Neural cell (in vitro differentiated cells): Measurements from ENCODE around the gene LPP. TPM values are rescaled to one million over a fixed set of nuclear protein-coding genes. Genes with fewer than 3 reads are reported as not detected.

Experiments used
- H2AFZ ChIP-seq: fragments of 200-600, 300-800 bp; sonication (generic), shearing (Covaris generic); 2 replicates; pipeline ENCODE4 v1.6.0; 2014; ENCODE audit warnings: low read depth, mild to moderate bottlenecking, antibody characterized with exemption, low read length, moderate library complexity
- H3F3A ChIP-seq: fragments of 200-600 bp; shearing (Covaris generic); 2 replicates; pipeline ENCODE4 v1.6.1; 2016; ENCODE audit warnings: mild to moderate bottlenecking, moderate library complexity, mixed read lengths, antibody characterized with exemption, low read length; ENCODE audit not compliant: insufficient read depth, poor library complexity, severe bottlenecking
- H3K27ac ChIP-seq: fragments of 200-600, 300-800 bp; sonication (generic), shearing (Covaris generic); 2 replicates; pipeline ENCODE4 v1.5.1; 2014; ENCODE audit warnings: mild to moderate bottlenecking, low read length, moderate library complexity
- H3K27me3 ChIP-seq: fragments of 300-800, 200-600 bp; sonication (generic), shearing (Covaris generic); 2 replicates; pipeline ENCODE4 v1.6.0; 2014; ENCODE audit warnings: mild to moderate bottlenecking, low read depth, low read length, moderate library complexity; ENCODE audit not compliant: insufficient read depth
- H3K36me3 ChIP-seq: fragments of 300-800, 200-600 bp; sonication (generic), shearing (Covaris generic); 2 replicates; pipeline ENCODE4 v1.5.1; 2014; ENCODE audit warnings: mild to moderate bottlenecking, antibody characterized with exemption, low read length, moderate library complexity; ENCODE audit not compliant: insufficient read depth
- H3K4me2 ChIP-seq: fragments of 300-800, 200-600 bp; sonication (generic), shearing (Covaris generic); 2 replicates; pipeline ENCODE4 v1.6.0; 2014; ENCODE audit warnings: mild to moderate bottlenecking, low read length
- H3K4me3 ChIP-seq: fragments of 300-800, 200-600 bp; sonication (generic), shearing (Covaris generic); 2 replicates; pipeline ENCODE4 v1.5.1; 2014; ENCODE audit warnings: mild to moderate bottlenecking, low read length, moderate library complexity
- H3K79me2 ChIP-seq: fragments of 200-600 bp; shearing (Covaris generic); replicated peaks from 2 replicates; pipeline ENCODE4 v1.6.0; 2014; ENCODE audit warnings: mild to moderate bottlenecking, low read length, moderate library complexity; ENCODE audit not compliant: insufficient read depth
- H3K9ac ChIP-seq: fragments of 300-800, 200-600 bp; sonication (generic), shearing (Covaris generic); 2 replicates; pipeline ENCODE4 v1.6.1; 2016; ENCODE audit warnings: mild to moderate bottlenecking, low read length, mixed read lengths
- H3K9me2 ChIP-seq: fragments of 200-600 bp; shearing (Covaris generic); 2 replicates; pipeline ENCODE4 v1.6.1; 2016; ENCODE audit warnings: mild to moderate bottlenecking, low read length, mixed read lengths; ENCODE audit not compliant: insufficient read depth
- H3K9me3 ChIP-seq: fragments of 200-600, 300-800 bp; sonication (generic), shearing (Covaris generic); 2 replicates; pipeline ENCODE4 v1.6.1; 2016; ENCODE audit warnings: mild to moderate bottlenecking, mixed run types, low read length, moderate library complexity, mixed read lengths
- H4K20me1 ChIP-seq: fragments of 200-600 bp; shearing (Covaris generic); 2 replicates; pipeline ENCODE4 v1.6.1; 2016; ENCODE audit warnings: mild to moderate bottlenecking, mixed run types; ENCODE audit not compliant: insufficient read depth
- EP300 ChIP-seq: fragments of 450-650 bp; conservative IDR thresholded peaks from 2 replicates; pipeline ENCODE4 v1.6.1; 2014; ENCODE audit warnings: antibody characterized with exemption, mild to moderate bottlenecking, moderate library complexity; ENCODE audit not compliant: poor library complexity, severe bottlenecking
- EZH2 ChIP-seq: fragments of 200-600, 300-800 bp; shearing (Covaris generic), sonication (generic); IDR thresholded peaks from 2 replicates; pipeline ENCODE4 v1.6.1; 2014; ENCODE audit warnings: antibody characterized with exemption, low read length, borderline replicate concordance, mild to moderate bottlenecking; ENCODE audit not compliant: insufficient read depth, poor library complexity, severe bottlenecking
- MXI1 ChIP-seq: fragments of 450-650 bp; conservative IDR thresholded peaks from 2 replicates; pipeline ENCODE4 v1.6.1; 2014; ENCODE audit warnings: antibody characterized with exemption, mild to moderate bottlenecking; ENCODE audit not compliant: poor library complexity, severe bottlenecking
- POLR2AphosphoS5 ChIP-seq: IDR thresholded peaks from 2 replicates; pipeline ENCODE4 v1.6.1; 2012
- RAD21 ChIP-seq: fragments of 450-650 bp; conservative IDR thresholded peaks from 2 replicates; pipeline ENCODE4 v1.6.1; 2014; ENCODE audit warnings: antibody characterized with exemption, mild to moderate bottlenecking, moderate library complexity
- SMC3 ChIP-seq: fragments of 450-650 bp; conservative IDR thresholded peaks from 2 replicates; pipeline ENCODE4 v1.6.1; 2014; ENCODE audit warnings: antibody characterized with exemption, mild to moderate bottlenecking, moderate library complexity; ENCODE audit not compliant: poor library complexity
- TAF1 ChIP-seq: IDR thresholded peaks from 2 replicates; pipeline ENCODE4 v1.6.1; 2012; ENCODE audit warnings: low read depth
- polyA plus RNA-seq: library from polyadenylated mRNA; depleted of rRNA; stranded (reverse); fragments of >200 nt; gene quantifications from 2 replicates; pipeline ENCODE4 v1.2.3, GENCODE V29; 2014
- TF ChIP-seq, protein P1 (sequence below): fragments of 450-650 bp; IDR thresholded peaks from 2 replicates; pipeline ENCODE4 v1.5.1; 2014; ENCODE audit warnings: antibody characterized with exemption, mild to moderate bottlenecking, moderate library complexity; ENCODE audit not compliant: poor library complexity, severe bottlenecking
- TF ChIP-seq, protein P2 (sequence below): IDR thresholded peaks from 2 replicates; pipeline ENCODE4 v1.6.1; 2012; ENCODE audit warnings: borderline replicate concordance

LPP gene
- polyA plus RNA-seq, 1 donor from 2014 or later = 3.0 TPM

DNA sequence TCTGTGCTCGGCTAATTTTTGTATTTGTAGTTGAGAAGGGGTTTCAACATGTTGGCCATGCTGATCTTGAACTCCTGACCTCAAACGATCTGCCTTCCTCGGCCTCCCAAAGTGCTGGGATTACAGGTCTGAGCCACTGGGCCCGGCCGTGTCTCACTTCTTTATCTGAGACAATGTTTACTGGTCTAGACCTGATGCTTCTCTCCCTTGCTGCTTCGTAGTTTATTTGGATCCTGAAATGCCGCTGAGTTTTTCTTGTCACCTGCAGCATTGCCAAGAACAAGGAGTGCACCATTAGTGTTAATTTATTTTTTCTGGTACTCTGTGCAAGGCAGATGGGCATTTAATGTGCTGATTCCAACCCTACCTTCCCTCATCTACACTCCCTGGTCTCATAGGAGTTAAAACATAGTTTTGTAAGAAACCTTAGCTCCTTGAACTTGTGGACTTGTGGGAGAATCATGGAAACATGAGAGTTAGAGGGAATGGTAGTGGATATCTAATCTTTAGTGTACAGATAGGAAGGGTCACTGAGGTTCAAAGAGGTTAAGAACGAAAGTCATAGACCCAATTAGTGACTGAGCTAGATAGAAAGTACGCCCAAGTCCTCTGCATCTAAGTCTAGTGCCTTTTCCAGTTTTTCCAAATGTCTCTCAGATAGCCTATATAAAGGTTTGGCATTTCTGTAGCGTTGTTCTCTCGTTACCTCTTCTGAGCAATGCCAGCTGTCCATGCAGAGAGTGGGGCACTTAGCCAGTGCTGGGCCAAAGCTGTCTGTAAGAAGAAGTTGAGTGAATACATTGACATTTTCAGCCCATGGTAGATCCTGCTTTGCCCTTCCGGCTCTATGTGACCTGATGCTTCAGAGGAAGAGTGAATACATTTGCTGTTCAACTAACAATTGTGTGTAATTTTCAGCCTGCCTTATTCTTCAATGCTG is 244.1 kb downstream of the LPP start:
- Histone ChIP-seq H3K79me2 (no peaks in the 10 kb centered on the region), H3K27ac (no peak overlapping the region), H3K27me3 (no peaks in the 10 kb centered on the region), H4K20me1 (no peaks in the 10 kb centered on the region), H3F3A (no peaks in the 10 kb centered on the region), H3K4me2 (no peak overlapping the region), H2AFZ (no peak overlapping the region), H3K36me3 (no peaks in the 10 kb centered on the region), H3K9me2 (no peaks in the 10 kb centered on the region), H3K4me3 (no peak overlapping the region), H3K9me3 (no peaks in the 10 kb centered on the region), H3K9ac (no peak overlapping the region)
- TF ChIP-seq RAD21 (no peak), POLR2AphosphoS5 (no peak), EP300 (no peak), TAF1 (no peak), SMC3 (no peak), MXI1 (no peak), EZH2 (no peak)
- TF ChIP-seq, protein P1, sequence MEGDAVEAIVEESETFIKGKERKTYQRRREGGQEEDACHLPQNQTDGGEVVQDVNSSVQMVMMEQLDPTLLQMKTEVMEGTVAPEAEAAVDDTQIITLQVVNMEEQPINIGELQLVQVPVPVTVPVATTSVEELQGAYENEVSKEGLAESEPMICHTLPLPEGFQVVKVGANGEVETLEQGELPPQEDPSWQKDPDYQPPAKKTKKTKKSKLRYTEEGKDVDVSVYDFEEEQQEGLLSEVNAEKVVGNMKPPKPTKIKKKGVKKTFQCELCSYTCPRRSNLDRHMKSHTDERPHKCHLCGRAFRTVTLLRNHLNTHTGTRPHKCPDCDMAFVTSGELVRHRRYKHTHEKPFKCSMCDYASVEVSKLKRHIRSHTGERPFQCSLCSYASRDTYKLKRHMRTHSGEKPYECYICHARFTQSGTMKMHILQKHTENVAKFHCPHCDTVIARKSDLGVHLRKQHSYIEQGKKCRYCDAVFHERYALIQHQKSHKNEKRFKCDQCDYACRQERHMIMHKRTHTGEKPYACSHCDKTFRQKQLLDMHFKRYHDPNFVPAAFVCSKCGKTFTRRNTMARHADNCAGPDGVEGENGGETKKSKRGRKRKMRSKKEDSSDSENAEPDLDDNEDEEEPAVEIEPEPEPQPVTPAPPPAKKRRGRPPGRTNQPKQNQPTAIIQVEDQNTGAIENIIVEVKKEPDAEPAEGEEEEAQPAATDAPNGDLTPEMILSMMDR = no peak
- TF ChIP-seq, protein P2, sequence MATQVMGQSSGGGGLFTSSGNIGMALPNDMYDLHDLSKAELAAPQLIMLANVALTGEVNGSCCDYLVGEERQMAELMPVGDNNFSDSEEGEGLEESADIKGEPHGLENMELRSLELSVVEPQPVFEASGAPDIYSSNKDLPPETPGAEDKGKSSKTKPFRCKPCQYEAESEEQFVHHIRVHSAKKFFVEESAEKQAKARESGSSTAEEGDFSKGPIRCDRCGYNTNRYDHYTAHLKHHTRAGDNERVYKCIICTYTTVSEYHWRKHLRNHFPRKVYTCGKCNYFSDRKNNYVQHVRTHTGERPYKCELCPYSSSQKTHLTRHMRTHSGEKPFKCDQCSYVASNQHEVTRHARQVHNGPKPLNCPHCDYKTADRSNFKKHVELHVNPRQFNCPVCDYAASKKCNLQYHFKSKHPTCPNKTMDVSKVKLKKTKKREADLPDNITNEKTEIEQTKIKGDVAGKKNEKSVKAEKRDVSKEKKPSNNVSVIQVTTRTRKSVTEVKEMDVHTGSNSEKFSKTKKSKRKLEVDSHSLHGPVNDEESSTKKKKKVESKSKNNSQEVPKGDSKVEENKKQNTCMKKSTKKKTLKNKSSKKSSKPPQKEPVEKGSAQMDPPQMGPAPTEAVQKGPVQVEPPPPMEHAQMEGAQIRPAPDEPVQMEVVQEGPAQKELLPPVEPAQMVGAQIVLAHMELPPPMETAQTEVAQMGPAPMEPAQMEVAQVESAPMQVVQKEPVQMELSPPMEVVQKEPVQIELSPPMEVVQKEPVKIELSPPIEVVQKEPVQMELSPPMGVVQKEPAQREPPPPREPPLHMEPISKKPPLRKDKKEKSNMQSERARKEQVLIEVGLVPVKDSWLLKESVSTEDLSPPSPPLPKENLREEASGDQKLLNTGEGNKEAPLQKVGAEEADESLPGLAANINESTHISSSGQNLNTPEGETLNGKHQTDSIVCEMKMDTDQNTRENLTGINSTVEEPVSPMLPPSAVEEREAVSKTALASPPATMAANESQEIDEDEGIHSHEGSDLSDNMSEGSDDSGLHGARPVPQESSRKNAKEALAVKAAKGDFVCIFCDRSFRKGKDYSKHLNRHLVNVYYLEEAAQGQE = no peak

DNA sequence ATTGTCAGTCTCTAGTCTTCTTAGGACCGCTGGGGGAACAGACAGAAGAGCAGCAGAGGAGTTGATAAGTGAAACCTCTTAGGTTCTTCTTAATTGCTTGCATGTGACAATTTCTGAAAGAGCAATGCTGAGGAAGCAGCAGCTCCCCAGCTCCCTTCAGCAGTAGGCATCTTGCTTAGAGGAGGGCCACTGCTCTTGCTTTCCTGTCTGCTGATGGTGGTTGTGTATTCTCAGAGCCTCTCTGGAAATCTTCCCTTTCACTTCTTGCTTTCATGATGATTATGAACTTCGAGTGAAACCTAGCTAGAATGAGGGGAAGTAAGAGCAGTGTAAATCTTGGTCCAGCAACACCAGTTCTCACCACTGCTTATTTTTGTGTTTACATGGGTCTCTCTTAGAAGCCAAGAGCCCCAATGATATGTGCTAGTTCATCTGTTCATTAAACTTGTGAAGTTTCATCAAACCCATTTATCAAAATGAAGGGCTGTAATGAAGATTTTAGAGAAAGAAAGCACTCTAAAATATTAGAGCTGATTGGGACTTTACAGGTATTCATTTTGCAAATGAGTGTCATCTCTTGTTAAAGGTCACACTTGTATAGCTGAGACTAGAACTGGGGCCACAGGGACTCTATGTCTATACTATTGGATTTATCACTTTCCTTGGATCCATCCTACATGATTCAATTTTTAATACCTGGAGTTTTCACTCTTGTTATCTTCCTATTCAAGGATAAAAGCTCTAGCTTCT is 246.7 kb downstream of the LPP start:
- no peaks in the 10 kb centered on the region for H3K36me3 ChIP-seq
- no peak overlapping the region for H3K4me3 ChIP-seq
- H3K4me2 ChIP-seq = no peak overlapping the region
- no peaks in the 10 kb centered on the region for H3K9me3 ChIP-seq
- H3K9ac ChIP-seq = no peak overlapping the region
- H2AFZ ChIP-seq = no peak overlapping the region
- no peaks in the 10 kb centered on the region for H3K27me3 ChIP-seq
- H3F3A ChIP-seq = no peaks in the 10 kb centered on the region
- no peaks in the 10 kb centered on the region for H3K9me2 ChIP-seq
- TF ChIP-seq TAF1 = no peak
- TF ChIP-seq POLR2AphosphoS5 = no peak
- TF ChIP-seq EP300 = no peak
- TF ChIP-seq MXI1 = no peak
- no peaks in the 10 kb centered on the region for H4K20me1 ChIP-seq
- H3K79me2 ChIP-seq = no peaks in the 10 kb centered on the region
- H3K27ac ChIP-seq = no peak overlapping the region
